GM21737 (cell line): ENCODE data around the gene RPGRIP1L.

Source experiments
- ATAC-seq: cut with Tn5 transposase; IDR thresholded peaks from one replicate; pipeline ENCODE4 v1.9.1; 2021; ENCODE audit warnings: mild to moderate bottlenecking, moderate library complexity; ENCODE audit not compliant: unreplicated experiment

RPGRIP1L gene

GRCh38 chr16:53608094-53608493, 95.6 kb downstream of the RPGRIP1L start:
- ATAC-seq, result no peak

GRCh38 chr16:53605831-53606400, 97.7 kb downstream of the RPGRIP1L start:
- ATAC-seq, result no peak

GRCh38 chr16:53605356-53605755, 98.3 kb downstream of the RPGRIP1L start:
- ATAC-seq, result no peak

GRCh38 chr16:53601961-53602360, 101.7 kb downstream of the RPGRIP1L start:
- ATAC-seq, result no peak

- no peak for ATAC-seq
Observed at GRCh38 chr16:53600616-53601015, 103.0 kb downstream of the RPGRIP1L start.

DNA sequence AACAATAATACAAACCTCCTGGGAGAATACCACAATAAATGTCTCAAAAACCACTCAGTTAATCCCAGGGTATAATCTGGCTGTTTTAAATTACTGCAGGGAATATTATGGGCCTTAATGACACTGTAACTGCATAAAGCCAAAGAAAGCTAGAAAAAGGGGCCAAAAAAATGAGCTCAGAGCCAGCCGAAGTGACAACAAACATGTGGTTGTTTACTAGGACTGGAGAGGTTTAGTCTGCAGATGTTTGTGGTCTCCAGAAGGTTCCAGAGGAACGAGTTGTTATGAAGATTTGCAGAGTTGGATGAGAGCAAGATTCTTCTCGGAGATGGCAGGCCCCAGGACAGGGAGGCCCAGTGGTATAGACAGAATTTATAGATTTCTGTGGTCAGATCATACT, 103.5 kb downstream of the RPGRIP1L start:
- ATAC-seq, result no peak

- ATAC-seq, result no peak
Observed at GRCh38 chr16:53599548-53599947, 104.1 kb downstream of the RPGRIP1L start.

GRCh38 chr16:53598511-53599275, 105.0 kb downstream of the RPGRIP1L start:
- no peak for ATAC-seq

DNA sequence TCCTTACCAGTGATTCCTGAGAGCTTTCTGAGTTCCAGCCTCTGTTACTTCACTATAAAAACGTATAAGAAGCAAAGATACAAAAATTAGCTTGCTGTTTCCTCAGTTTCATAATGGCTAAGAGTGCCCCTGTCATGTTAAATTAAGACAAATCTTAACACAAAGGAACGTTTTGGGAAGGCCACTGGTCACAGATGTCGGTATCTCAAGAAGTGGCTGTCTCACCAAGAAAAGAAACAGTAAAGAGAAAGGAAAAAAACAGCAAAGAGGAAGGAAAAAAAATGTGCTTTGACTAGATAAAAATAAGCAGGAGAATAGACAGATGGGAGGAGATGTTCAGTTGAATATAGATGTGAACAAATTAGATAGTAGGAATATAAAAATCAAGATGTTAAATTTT, 105.9 kb downstream of the RPGRIP1L start:
- no peak for ATAC-seq

DNA sequence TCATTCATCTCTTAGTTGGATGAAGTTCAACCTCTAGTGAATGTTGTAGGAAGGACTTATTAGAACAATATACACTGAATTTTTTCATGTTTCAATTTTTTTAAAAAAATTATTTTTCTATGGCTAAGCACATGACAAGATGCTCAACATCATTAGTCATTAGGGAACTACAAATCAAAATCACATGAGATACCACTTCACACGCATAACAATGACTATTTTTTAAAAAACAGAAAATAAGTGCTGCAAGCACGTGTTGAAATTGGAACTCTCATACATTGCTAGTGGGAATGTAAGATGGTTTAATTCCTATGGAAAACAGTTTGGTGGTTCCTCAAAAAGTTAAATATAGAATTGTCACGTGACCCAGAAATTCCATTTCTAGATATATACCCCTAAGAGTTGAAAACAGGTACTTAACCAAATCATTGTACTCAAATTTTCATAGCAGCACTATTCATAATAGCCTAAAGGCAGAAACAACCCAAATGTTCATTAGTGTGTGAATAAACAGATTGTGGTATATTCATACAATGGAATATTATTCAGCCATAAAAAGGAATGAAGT, 115.5 kb downstream of the RPGRIP1L start:
- ATAC-seq, result no peak

- ATAC-seq, result no peak
Observed at GRCh38 chr16:53583401-53583800, 120.3 kb downstream of the RPGRIP1L start.

DNA sequence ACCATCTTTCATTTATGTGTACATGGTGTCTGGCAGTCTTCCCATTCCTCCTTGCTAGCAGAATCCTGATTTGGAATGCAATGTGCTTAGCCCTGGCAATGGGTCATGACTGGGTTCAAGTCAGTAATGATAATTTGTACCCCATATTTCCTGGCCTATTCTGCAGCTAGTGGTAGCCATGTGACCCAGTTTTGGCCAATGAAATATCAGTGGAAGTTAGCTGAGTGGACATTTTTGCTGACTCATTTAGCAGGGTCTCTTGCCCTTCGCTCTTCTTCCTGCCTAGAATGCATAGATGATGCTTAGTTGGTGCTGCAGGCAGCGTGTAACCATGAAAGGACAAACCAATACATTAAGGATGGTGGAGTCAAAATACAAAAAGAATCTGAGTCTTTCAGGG, 121.9 kb downstream of the RPGRIP1L start:
- ATAC-seq, result no peak

- ATAC-seq, result no peak
Observed at GRCh38 chr16:53580038-53580802, 123.4 kb downstream of the RPGRIP1L start.

GRCh38 chr16:53576904-53577303, 126.8 kb downstream of the RPGRIP1L start:
- no peak for ATAC-seq

GRCh38 chr16:53576210-53576609, 127.4 kb downstream of the RPGRIP1L start:
- no peak for ATAC-seq

DNA sequence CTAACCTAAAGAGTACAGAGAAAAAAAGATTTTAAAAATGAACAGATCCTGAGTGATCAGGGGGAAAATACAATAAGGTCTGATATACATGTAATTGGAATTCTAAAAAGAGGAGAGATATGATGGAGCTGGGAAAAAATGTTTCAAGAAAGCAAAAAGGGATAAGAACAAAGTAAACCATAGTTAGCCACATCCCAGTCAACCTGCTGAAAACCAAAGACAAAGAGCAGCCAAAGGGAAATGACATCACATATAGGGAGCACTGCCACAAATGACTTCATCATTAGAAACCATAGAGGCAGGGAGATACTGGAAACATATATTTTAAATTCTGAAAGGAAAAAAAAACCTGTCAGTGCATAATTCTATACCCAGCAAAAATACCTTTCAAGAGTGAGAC, 131.9 kb downstream of the RPGRIP1L start:
- no peak for ATAC-seq

DNA sequence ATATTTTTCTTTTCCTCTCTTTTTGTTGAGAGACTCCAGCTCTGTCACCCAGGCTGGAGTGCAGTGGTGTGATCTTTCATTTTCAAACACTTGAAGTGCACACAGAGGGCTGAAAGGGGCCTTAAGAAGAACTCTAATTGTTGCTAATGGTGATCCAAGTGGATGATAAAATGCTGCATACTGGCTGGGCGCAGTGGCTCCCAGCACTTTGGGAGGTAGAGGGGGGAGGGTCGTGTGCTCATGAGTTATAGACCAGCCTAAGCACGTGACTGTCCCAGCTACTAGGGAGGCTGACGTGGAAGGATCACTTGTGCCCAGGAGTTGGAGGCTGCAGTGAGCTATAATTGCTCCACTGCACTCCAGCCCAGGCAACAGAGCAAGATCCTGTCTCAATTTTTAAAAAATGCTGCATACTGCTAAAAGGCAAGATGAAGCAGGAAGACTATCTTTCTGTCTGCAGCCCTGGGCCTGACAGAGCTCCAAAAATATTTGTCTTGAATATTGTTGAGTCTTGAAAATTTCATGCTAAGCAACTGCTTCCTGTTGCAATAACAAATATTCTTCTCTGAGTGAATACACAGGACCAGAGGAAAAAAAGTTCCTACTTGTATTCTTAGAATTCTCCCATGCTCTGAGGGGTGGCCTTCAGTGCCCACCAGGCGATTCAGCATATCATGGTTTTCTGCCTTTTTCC, 137.0 kb downstream of the RPGRIP1L start:
- no peak for ATAC-seq

- ATAC-seq, result no peak
Observed at GRCh38 chr16:53565296-53565863, 138.3 kb downstream of the RPGRIP1L start.

DNA sequence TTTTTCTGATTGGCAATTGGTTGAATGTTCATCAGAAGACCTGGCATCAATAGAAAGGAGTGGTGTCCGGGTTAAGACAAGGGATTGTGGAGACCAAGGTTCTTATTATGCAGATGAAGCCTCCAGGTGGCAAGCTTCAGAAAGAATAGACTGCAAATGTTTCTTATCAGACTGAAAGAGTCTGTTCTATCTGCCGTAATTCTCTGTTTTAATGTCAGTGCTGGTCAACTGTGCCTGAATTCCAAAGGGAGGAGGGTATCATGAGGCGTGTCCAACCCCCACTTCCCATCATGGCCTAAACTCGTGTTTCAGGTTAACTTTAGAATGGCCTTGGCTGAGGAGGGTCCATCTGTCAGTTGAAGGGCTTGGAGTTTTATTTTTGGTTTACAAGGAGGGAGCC, 140.2 kb downstream of the RPGRIP1L start:
- ATAC-seq, result no peak

- ATAC-seq, result no peak
Observed at GRCh38 chr16:53561101-53561888, 142.4 kb downstream of the RPGRIP1L start.
